Measurements from ENCODE around the gene GPR162.

GPR162 gene

GRCh38 chr12:6823182-6824084 is 1.8 kb downstream of the GPR162 start:
- no peak for DNase-seq (ENCODE audit: low read depth)

- no peak for DNase-seq (ENCODE audit: low read depth)
These were observed 2.6 kb downstream of the GPR162 start for GRCh38 chr12:6824085-6824775.

- no peak for DNase-seq (ENCODE audit: low read depth)
These were observed 3.3 kb downstream of the GPR162 start for GRCh38 chr12:6824901-6825381.

GRCh38 chr12:6825398-6826124 is 3.9 kb downstream of the GPR162 start:
- peak; percentile 80 for DNase-seq (ENCODE audit: low read depth)

GRCh38 chr12:6826125-6826733 is 4.6 kb downstream of the GPR162 start:
- DNase-seq (ENCODE audit: low read depth): no peak

- DNase-seq (ENCODE audit: low read depth): no peak
These were observed 5.3 kb downstream of the GPR162 start for GRCh38 chr12:6826734-6827436.

- DNase-seq (ENCODE audit: low read depth): peak; percentile 65
These were observed 5.9 kb downstream of the GPR162 start for GRCh38 chr12:6827437-6827911.

GRCh38 chr12:6827982-6828780 is 6.6 kb downstream of the GPR162 start, which contains the start of gene P3H3:
TSS of gene P3H3 (plus strand) at chr12:6828407. CDS start at chr12:6828441, 34 bp downstream.
- DNase-seq (ENCODE audit: low read depth): no peak

- no peak for DNase-seq (ENCODE audit: low read depth)
These were observed 7.3 kb downstream of the GPR162 start for GRCh38 chr12:6828781-6829535.

GRCh38 chr12:6829536-6830220 is 8.1 kb downstream of the GPR162 start:
- no peak for DNase-seq (ENCODE audit: low read depth)

GRCh38 chr12:6830286-6830890 is 8.8 kb downstream of the GPR162 start:
- DNase-seq (ENCODE audit: low read depth): no peak

- DNase-seq (ENCODE audit: low read depth): no peak
These were observed 9.4 kb downstream of the GPR162 start for GRCh38 chr12:6830999-6831398.

- DNase-seq (ENCODE audit: low read depth): no peak
These were observed 9.9 kb downstream of the GPR162 start for GRCh38 chr12:6831450-6831995.

- no peak for DNase-seq (ENCODE audit: low read depth)
These were observed 10.5 kb downstream of the GPR162 start for GRCh38 chr12:6832125-6832524.

GRCh38 chr12:6833189-6833890 is 11.7 kb downstream of the GPR162 start:
- DNase-seq (ENCODE audit: low read depth): no peak

- DNase-seq (ENCODE audit: low read depth): no peak
These were observed 12.6 kb downstream of the GPR162 start for GRCh38 chr12:6834254-6834653.

- no peak for DNase-seq (ENCODE audit: low read depth)
These were observed 13.3 kb downstream of the GPR162 start for GRCh38 chr12:6834873-6835272.

GRCh38 chr12:6836851-6837250 is 15.2 kb downstream of the GPR162 start:
- no peak for DNase-seq (ENCODE audit: low read depth)

Measured in fibroblast of the conjunctiva (primary cell).